ENCODE results near the gene FAM117B. TPM values are rescaled to one million over a fixed set of nuclear protein-coding genes. Genes with fewer than 3 reads are reported as not detected.
"Not testable (repeated sequence)": the region's sequence is repeated elsewhere in the genome, so short reads cannot be mapped to it uniquely, and the experiment has no call there.

The FAM117B gene
- total and polyA plus RNA-seq, 7 donors: 3.6 to 8.9 (median 4.6) TPM

DNA sequence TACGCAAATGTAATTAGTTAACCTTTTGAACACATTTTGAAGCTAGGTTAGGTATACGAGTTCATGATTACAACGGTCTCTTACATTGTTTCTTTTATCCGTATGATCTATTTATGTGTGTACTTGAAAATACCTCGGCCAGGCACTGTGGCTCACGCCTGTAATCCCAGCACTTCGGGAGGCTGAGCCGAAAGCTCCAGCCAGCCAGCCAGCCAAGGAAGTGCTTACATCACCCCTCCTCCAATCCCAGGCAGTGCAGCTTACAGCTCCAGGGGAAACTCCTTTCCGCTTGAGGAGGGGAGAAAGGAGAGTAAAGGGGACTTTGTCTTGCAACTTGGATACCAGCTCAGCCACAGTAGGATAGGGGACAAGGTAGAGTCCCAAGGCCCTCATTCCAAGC, 171.1 kb downstream of the FAM117B start:
- DNase-seq: peak; percentile 80
- peak overlapping the region in 1 of 4 donors; percentile 20 for H3K4me3 ChIP-seq

DNA sequence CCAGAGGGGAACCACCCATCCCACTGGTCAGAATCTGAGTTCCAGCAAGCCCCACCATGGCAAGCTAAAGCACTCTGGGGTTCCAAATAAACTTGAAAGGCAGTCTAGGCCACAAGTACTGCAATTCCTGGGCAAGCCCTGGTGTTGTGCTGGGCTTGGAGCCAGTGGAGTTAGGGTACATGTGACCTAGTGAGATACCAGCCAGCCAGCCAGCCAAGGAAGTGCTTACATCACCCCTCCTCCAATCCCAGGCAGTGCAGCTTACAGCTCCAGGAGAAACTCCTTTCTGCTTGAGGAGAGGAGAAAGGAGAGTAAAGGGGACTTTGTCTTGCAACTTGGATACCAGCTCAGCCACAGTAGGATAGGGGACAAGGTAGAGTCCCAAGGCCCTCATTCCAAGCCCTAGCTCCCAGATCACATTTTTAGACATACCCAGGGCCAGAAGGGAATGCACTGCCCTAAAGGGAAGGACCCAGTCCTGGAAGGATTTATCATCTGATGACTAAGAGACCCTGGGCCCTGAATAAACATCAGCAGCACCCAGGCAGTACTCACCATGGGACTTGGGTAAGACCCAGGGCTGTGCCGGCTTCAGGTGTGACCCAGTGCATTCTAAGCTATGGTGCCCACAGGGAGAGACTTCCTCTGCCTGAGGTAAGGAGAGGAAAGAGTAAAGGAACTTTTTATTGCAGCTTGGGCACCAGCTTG, 172.8 kb downstream of the FAM117B start:
- Histone ChIP-seq H3K4me1 (peaks cover 0 to 29% (median 12%) of the 10 kb centered on the region in 4 donors), H3K27ac (peak overlapping the region in 3 of 4 donors; percentile 71 to 81 (median 77))
- H3K27me3 ChIP-seq, H3K36me3 ChIP-seq, H3K4me3 ChIP-seq, H3K9me3 ChIP-seq: not testable (repeated sequence)
- intact Hi-C loops (cut with DNase I): loop anchor here (5.0 to 10.0 kb wide), 2 partner anchors 65 to 173 kb away; partner anchors contain the start of genes FAM117B and ICA1L
- peak; percentile 94 for DNase-seq
- TF ChIP-seq POLR2AphosphoS5 (IDR thresholded peaks at IDR 0.05): peak in 3 of 4 donors; percentile 18 to 26 (median 20)
- 95 to 98% methylated on average over 1 of the region's 1 CpG for WGBS, 2 donors

More for the DNA sequence above, 171.1 kb downstream of the FAM117B start:
- intact Hi-C loops (cut with DNase I): loop anchor here (5.0 to 10.0 kb wide), 2 partner anchors 66 to 171 kb away; partner anchors contain the start of genes FAM117B and ICA1L
- H3K27ac ChIP-seq: peak overlapping the region in 3 of 4 donors; percentile 53 to 81 (median 77)
- WGBS, 2 donors: 80 to 88% methylated on average over 9 of the region's 9 CpGs
- peak in 1 of 4 donors; percentile 19 for TF ChIP-seq POLR2AphosphoS5 (IDR thresholded peaks at IDR 0.05)
- not testable (repeated sequence) for H3K27me3 ChIP-seq, H3K9me3 ChIP-seq, H3K36me3 ChIP-seq
- peaks cover 0 to 29% (median 12%) of the 10 kb centered on the region in 4 donors for H3K4me1 ChIP-seq

- Histone ChIP-seq H3K4me1 (peaks cover 0 to 29% (median 12%) of the 10 kb centered on the region in 4 donors), H3K9me3 (no peaks in the 10 kb centered on the region), H3K27ac (no peak overlapping the region), H3K27me3 (no peaks in the 10 kb centered on the region), H3K4me3 (no peak overlapping the region), H3K36me3 (peaks cover 0 to 14% (median 1%) of the 10 kb centered on the region in 4 donors)
- TF ChIP-seq POLR2A (IDR thresholded peaks at IDR 0.05): no peak
- TF ChIP-seq POLR2AphosphoS5 (IDR thresholded peaks at IDR 0.05): no peak
- no peak for TF ChIP-seq CTCF (IDR thresholded peaks at IDR 0.05)
- TF ChIP-seq EP300 (IDR thresholded peaks at IDR 0.05): no peak
- 96 to 97% methylated on average over 3 of the region's 3 CpGs for WGBS, 2 donors
- intact Hi-C loops (cut with DNase I): loop anchor here (5.0 to 10.0 kb wide), 2 partner anchors 64 to 174 kb away; partner anchors contain the start of genes FAM117B and ICA1L
- no peak for DNase-seq
Measured at GRCh38 chr2:202808754-202809153, 174.0 kb downstream of the FAM117B start.

DNA sequence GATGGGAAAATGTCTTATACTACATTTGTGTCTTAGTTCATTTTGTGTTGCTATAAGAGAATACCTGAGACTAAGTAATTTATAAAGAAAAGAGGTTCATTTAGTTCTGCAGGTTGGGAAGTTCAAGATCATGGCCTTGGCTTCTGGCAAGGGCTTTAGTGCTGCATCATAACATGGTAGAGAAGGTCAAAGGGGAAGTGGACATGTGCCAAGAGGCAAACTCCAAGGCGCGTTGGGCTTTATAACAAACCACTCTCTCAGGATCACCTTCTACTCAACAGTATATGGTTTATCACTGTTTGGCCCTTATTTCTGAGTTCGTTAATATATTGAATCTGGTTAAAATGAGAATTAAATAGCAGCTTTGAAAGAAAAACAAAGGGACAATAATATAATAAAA, 178.6 kb downstream of the FAM117B start:
- 89 to 98% methylated on average over 3 of the region's 3 CpGs for WGBS, 2 donors
- DNase-seq: no peak
- Histone ChIP-seq H3K4me1 (peaks cover 0 to 11% (median 2%) of the 10 kb centered on the region in 4 donors), H3K9me3 (no peaks in the 10 kb centered on the region), H3K27me3 (no peaks in the 10 kb centered on the region), H3K27ac (no peak overlapping the region), H3K36me3 (peaks cover 0 to 24% (median 1%) of the 10 kb centered on the region in 4 donors), H3K4me3 (no peak overlapping the region)
- intact Hi-C loops (cut with DNase I): no loop called here
- TF ChIP-seq EP300 (IDR thresholded peaks at IDR 0.05) (no peak), POLR2AphosphoS5 (IDR thresholded peaks at IDR 0.05) (no peak), CTCF (IDR thresholded peaks at IDR 0.05) (no peak), POLR2A (IDR thresholded peaks at IDR 0.05) (no peak)

DNA sequence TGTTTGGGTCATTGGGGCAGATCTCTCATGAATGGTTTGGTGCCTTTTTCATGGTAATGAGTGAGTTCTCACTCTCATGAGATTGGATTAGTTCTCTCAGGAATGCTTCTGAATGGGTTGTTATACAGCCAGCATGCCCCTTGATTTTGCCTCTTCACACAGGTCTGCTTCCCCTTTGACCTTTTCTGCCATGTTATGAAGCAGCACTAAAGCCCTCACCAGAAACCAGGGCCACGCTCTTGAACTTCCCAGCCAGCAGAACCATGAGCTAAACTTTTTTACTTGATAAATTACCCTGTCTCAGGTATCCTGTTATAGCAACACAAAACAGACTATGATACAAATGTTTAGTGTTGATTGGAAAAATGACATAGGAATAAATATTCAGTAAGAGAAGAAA, 179.5 kb downstream of the FAM117B start:
- H3K4me3 ChIP-seq: no peak overlapping the region
- H3K27me3 ChIP-seq: no peaks in the 10 kb centered on the region
- peaks cover 0 to 24% (median 1%) of the 10 kb centered on the region in 4 donors for H3K36me3 ChIP-seq
- H3K27ac ChIP-seq: no peak overlapping the region
- intact Hi-C loops (cut with DNase I): no loop called here
- H3K9me3 ChIP-seq: no peaks in the 10 kb centered on the region
- 94 to 98% methylated on average over 1 of the region's 1 CpG for WGBS, 2 donors
- DNase-seq: no peak
- TF ChIP-seq CTCF (IDR thresholded peaks at IDR 0.05): no peak
- TF ChIP-seq EP300 (IDR thresholded peaks at IDR 0.05): no peak
- TF ChIP-seq POLR2A (IDR thresholded peaks at IDR 0.05): no peak
- no peak for TF ChIP-seq POLR2AphosphoS5 (IDR thresholded peaks at IDR 0.05)
- H3K4me1 ChIP-seq: peaks cover 0 to 11% (median 2%) of the 10 kb centered on the region in 4 donors

All from sigmoid colon (tissue), 7 donors.